OCI-LY7 (cell line): Measurements from ENCODE around the gene BAK1. TPM values are rescaled to one million over a fixed set of nuclear protein-coding genes. Genes with fewer than 3 reads are reported as not detected.
"Not testable (repeated sequence)": the region's sequence is repeated elsewhere in the genome, so short reads cannot be mapped to it uniquely, and the experiment has no call there.

Source experiments
- BruUV-seq: library from RNA; stranded (reverse); fragments of 400-500 nt; replicated peaks from 2 replicates; lab custom pipeline; 2021; lab: Mats Ljungman, UMichigan
- CTCF ChIA-PET: fragments of 300-600 bp; sonication (Branson Sonifier 250); formaldehyde crosslinking; loops from one replicate; lab custom pipeline; 2022; ENCODE audit warnings: antibody characterized with exemption; ENCODE audit not compliant: unreplicated experiment; lab: Charles Lee
- POLR2A ChIA-PET: fragments of 300-600 bp; sonication (Branson Sonifier 250); formaldehyde crosslinking; loops from one replicate; lab custom pipeline; 2022; ENCODE audit warnings: antibody characterized with exemption; lab: Charles Lee
- DNase-seq: peaks from one replicate; pipeline ENCODE4 v3.0.0-alpha.2; 2015; ENCODE audit warnings: low spot score
- H2AFZ ChIP-seq: fragments of 200-600 bp; sonication (generic), shearing (Covaris generic); 2 replicates; pipeline ENCODE4 v1.6.1; 2014; ENCODE audit warnings: mild to moderate bottlenecking, antibody characterized with exemption, low read length, moderate library complexity
- H3K27ac ChIP-seq: fragments of 200-600 bp; sonication (generic); 2 replicates; pipeline ENCODE4 v1.5.1; 2014; ENCODE audit warnings: mixed run types, low read depth, mild to moderate bottlenecking, moderate library complexity, low read length, inconsistent platforms; ENCODE audit not compliant: poor library complexity, severe bottlenecking
- H3K36me3 ChIP-seq: fragments of 200-600 bp; sonication (generic); 2 replicates; pipeline ENCODE4 v1.6.1; 2014; ENCODE audit warnings: mild to moderate bottlenecking, antibody characterized with exemption, low read length, moderate library complexity, mixed read lengths; ENCODE audit not compliant: insufficient read depth
- H3K4me1 ChIP-seq: fragments of 200-600 bp; sonication (generic); 2 replicates; pipeline ENCODE4 v1.5.1; 2014; ENCODE audit warnings: mild to moderate bottlenecking, low read length; ENCODE audit not compliant: insufficient read depth, poor library complexity, severe bottlenecking
- H3K4me2 ChIP-seq: fragments of 200-600 bp; sonication (generic); 2 replicates; pipeline ENCODE4 v1.6.1; 2014; ENCODE audit warnings: mild to moderate bottlenecking, low read length
- H3K4me3 ChIP-seq: fragments of 200-600 bp; sonication (generic); 2 replicates; pipeline ENCODE4 v1.5.1; 2014; ENCODE audit warnings: mild to moderate bottlenecking, low read depth, low read length; ENCODE audit not compliant: poor library complexity, severe bottlenecking
- H3K79me2 ChIP-seq: fragments of 200-600 bp; sonication (generic); 2 replicates; pipeline ENCODE4 v1.6.1; 2016; ENCODE audit warnings: low read depth, mild to moderate bottlenecking, low read length, moderate library complexity, mixed read lengths; ENCODE audit not compliant: insufficient read depth
- H3K9me2 ChIP-seq: fragments of 200-600 bp; sonication (generic); 2 replicates; pipeline ENCODE4 v1.6.1; 2016; ENCODE audit warnings: mild to moderate bottlenecking, low read length, mixed read lengths; ENCODE audit not compliant: insufficient read depth
- H3K9me3 ChIP-seq: fragments of 200-600 bp; sonication (generic); 2 replicates; pipeline ENCODE4 v1.6.1; 2014; ENCODE audit warnings: mild to moderate bottlenecking, mixed run types, low read length, mixed read lengths
- H4K20me1 ChIP-seq: fragments of 200-600 bp; sonication (generic); 2 replicates; pipeline ENCODE4 v1.6.1; 2014; ENCODE audit warnings: mild to moderate bottlenecking, antibody characterized with exemption, low read length, moderate library complexity, mixed read lengths; ENCODE audit not compliant: insufficient read depth
- CTCF ChIP-seq: fragments of 200-600 bp; sonication (generic); conservative IDR thresholded peaks from 2 replicates; pipeline ENCODE4 v1.5.1; 2014; ENCODE audit warnings: mild to moderate bottlenecking, antibody characterized with exemption, low read length, moderate library complexity, mixed read lengths
- EZH2phosphoT487 ChIP-seq: fragments of 200-600 bp; sonication (generic); IDR thresholded peaks from 2 replicates; pipeline ENCODE4 v1.6.1; 2018; ENCODE audit warnings: low read depth, borderline replicate concordance, mild to moderate bottlenecking, mixed run types, antibody characterized with exemption, low read length, moderate library complexity, mixed read lengths
- intact Hi-C: fragments of 100-400 bp; cut with micrococcal nuclease; formaldehyde crosslinking; loops from one replicate; pipeline ENCODE4 v1.10.0; 2022; ENCODE audit not compliant: unreplicated experiment
- total RNA-seq, 2 experiments: library from RNA; depleted of rRNA in 1 of 2; stranded (reverse); fragments of >200 nt in 1 of 2; shearing (Covaris generic) in 1 of 2; gene quantifications; 2 replicates each; pipeline ENCODE4 v1.2.3, GENCODE V29; 2014 to 2022

The BAK1 gene
- total RNA-seq, 2 experiments from 2014 or later = 13.9 to 33.8 TPM

GRCh38 chr6:33547499-33547898 lies 32.6 kb downstream of the BAK1 start:
- POLR2A ChIA-PET = interaction anchor here (0.7 kb wide), 1 partner anchor 69 kb away, joined by 4 read pairs; no protein-coding TSS in a partner anchor
- no peak for DNase-seq
- H3K4me3 ChIP-seq = no peak overlapping the region
- no peak overlapping the region for H2AFZ ChIP-seq
- no peaks in the 10 kb centered on the region for H3K9me2 ChIP-seq
- H4K20me1 ChIP-seq = no peaks in the 10 kb centered on the region
- no peak overlapping the region for H3K4me2 ChIP-seq
- TF ChIP-seq CTCF = no peak
- TF ChIP-seq EZH2phosphoT487 = no peak
- no peaks in the 10 kb centered on the region for H3K9me3 ChIP-seq
- peaks cover 14% of the 10 kb centered on the region for H3K4me1 ChIP-seq
- CTCF ChIA-PET = interaction anchor here (0.5 kb wide), 1 partner anchor 229 kb away, joined by 4 read pairs; no protein-coding TSS in a partner anchor
- BruUV-seq = no TSS peak
- H3K36me3 ChIP-seq = no peaks in the 10 kb centered on the region
- H3K79me2 ChIP-seq = no peaks in the 10 kb centered on the region
- H3K27ac ChIP-seq = no peak overlapping the region
- intact Hi-C loops = no loop called here

GRCh38 chr6:33546766-33547165 lies 33.3 kb downstream of the BAK1 start:
- BruUV-seq = no TSS peak
- CTCF ChIA-PET = no interaction called here
- intact Hi-C loops = no loop called here
- POLR2A ChIA-PET = interaction anchor here (0.6 to 0.7 kb wide), 2 partner anchors 68 to 637 kb away, joined by 3 to 4 read pairs; no protein-coding TSS in a partner anchor
- Histone ChIP-seq H3K4me3 (no peak overlapping the region), H3K79me2 (no peaks in the 10 kb centered on the region), H3K4me2 (no peak overlapping the region), H3K9me3 (no peaks in the 10 kb centered on the region), H3K27ac (no peak overlapping the region), H3K36me3 (no peaks in the 10 kb centered on the region), H4K20me1 (no peaks in the 10 kb centered on the region), H3K9me2 (no peaks in the 10 kb centered on the region), H2AFZ (no peak overlapping the region), H3K4me1 (peaks cover 14% of the 10 kb centered on the region)
- no peak for DNase-seq
- TF ChIP-seq EZH2phosphoT487 (no peak), CTCF (no peak)

- peaks cover 14% of the 10 kb centered on the region for H3K4me1 ChIP-seq
- H3K4me2 ChIP-seq, H4K20me1 ChIP-seq, H3K9me2 ChIP-seq, H3K36me3 ChIP-seq, H3K27ac ChIP-seq, DNase-seq, H2AFZ ChIP-seq, intact Hi-C loops, H3K9me3 ChIP-seq, H3K4me3 ChIP-seq, BruUV-seq, CTCF ChIA-PET, H3K79me2 ChIP-seq: not testable (repeated sequence)
- POLR2A ChIA-PET = interaction anchor here (0.6 kb wide), 1 partner anchor 384 kb away, joined by 3 read pairs; no protein-coding TSS in a partner anchor
These were observed 34.8 kb downstream of the BAK1 start for GRCh38 chr6:33545292-33545691.
